ENCODE measurements around the gene TSPOAP1.
A peak's percentile ranks its signal among the peaks of the same experiment; 100 is the strongest.

The TSPOAP1 gene

GRCh38 chr17:58344791-58345157 lies 16.2 kb upstream of the TSPOAP1 start:
- peak overlapping the region; percentile 78 for H3K4me3 ChIP-seq (ENCODE audit: low read length)
- peaks cover 72% of the 10 kb centered on the region for H3K4me1 ChIP-seq (ENCODE audit: control insufficient read depth, low read length)
- H3K9me2 ChIP-seq (replicated peaks; ENCODE audit: control insufficient read depth, low read length), result no peaks in the 10 kb centered on the region
- no peaks in the 10 kb centered on the region for H3K9me3 ChIP-seq (ENCODE audit: control insufficient read depth, insufficient read depth, low read length)
- TF ChIP-seq EZH2phosphoT487 (IDR thresholded peaks at IDR 0.05; ENCODE audit: borderline replicate concordance, low read length), result no peak
- peak; percentile 80 for TF ChIP-seq CTCF (IDR thresholded peaks at IDR 0.05; ENCODE audit: low read depth, low read length, poor library complexity, severe bottlenecking)
- no peaks in the 10 kb centered on the region for H3K27me3 ChIP-seq (ENCODE audit: control insufficient read depth, low read length)
- H3K4me2 ChIP-seq (ENCODE audit: low read length), result peak overlapping the region; percentile 98
- H4K20me1 ChIP-seq (ENCODE audit: control insufficient read depth, insufficient read depth, low read depth, low read length), result no peaks in the 10 kb centered on the region
- peaks cover 93% of the 10 kb centered on the region for H3K79me2 ChIP-seq (ENCODE audit: control insufficient read depth, low read length)
- peak overlapping the region; percentile 100 for H3K27ac ChIP-seq (ENCODE audit: low read depth, low read length)
- H3F3A ChIP-seq (ENCODE audit: control insufficient read depth, insufficient read depth), result peaks cover 50% of the 10 kb centered on the region
- peaks cover 99% of the 10 kb centered on the region for H3K36me3 ChIP-seq (ENCODE audit: control insufficient read depth, low read length)

DNA sequence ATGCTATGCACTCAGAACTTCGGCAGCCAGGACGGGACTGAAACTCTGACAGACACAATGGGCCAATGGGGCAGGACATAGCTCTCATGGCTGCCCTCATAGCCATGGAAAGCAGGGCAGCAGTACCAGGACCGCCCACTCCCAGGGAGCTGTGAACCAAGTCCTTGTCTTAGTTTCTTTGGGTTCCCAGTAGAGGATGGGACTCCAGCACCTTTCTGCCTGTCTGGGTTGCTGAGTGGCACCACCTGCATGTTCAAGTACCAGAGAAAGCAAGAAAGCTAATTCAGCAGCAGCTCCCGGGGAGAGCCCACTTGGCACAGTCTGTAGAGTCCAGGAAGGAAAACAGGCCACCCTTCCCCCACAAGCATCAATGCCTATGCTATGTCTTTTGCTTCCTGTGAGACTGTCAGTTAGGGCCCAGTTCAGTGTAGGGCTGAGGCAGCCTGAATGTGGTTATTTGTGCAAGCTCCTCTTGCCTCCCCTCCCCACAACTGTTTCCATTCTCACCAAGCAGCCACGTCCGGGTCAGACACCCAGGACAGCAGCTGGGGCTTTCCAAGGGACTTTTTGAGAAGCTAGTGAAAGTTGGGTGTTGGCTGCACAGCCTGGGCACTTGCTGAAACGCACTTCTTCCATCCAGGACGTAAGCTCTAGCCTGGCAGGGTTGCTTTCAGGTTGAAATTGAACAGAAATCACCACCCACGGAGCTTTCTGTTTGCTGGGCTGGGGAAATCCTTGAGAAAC lies 15.6 kb upstream of the TSPOAP1 start:
- H3K79me2 ChIP-seq (ENCODE audit: control insufficient read depth, low read length), result peaks cover 92% of the 10 kb centered on the region
- H3K36me3 ChIP-seq (ENCODE audit: control insufficient read depth, low read length), result peaks cover 99% of the 10 kb centered on the region

DNA sequence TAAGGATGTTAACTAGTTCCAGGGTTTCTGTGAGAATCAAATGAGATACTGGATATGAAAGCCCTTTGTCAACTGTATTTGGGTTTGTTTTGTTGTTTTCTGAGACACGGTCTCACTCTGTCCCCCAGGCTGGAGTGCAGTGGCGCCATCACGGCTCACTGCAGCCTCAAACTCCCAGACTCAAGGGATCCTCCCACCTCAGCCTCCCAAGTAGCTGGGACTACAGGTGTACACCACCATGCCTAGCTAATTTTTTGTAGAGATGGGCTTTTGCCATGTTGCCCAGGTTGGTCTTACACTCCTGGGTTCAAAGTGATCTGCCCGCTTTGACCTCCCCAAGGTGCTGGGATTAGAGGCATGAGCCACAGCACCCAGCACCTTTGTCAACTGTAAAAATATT lies 14.5 kb upstream of the TSPOAP1 start:
- Histone ChIP-seq H3K4me1 (ENCODE audit: control insufficient read depth, low read length) (peaks cover 82% of the 10 kb centered on the region), H4K20me1 (ENCODE audit: control insufficient read depth, insufficient read depth, low read depth, low read length) (no peaks in the 10 kb centered on the region), H3K79me2 (ENCODE audit: control insufficient read depth, low read length) (peaks cover 87% of the 10 kb centered on the region), H3K9me2 (replicated peaks; ENCODE audit: control insufficient read depth, low read length) (no peaks in the 10 kb centered on the region), H3F3A (ENCODE audit: control insufficient read depth, insufficient read depth) (peaks cover 58% of the 10 kb centered on the region), H3K27me3 (ENCODE audit: control insufficient read depth, low read length) (no peaks in the 10 kb centered on the region), H3K27ac (ENCODE audit: low read depth, low read length) (peak overlapping the region; percentile 100), H3K9me3 (ENCODE audit: control insufficient read depth, insufficient read depth, low read length) (no peaks in the 10 kb centered on the region), H3K4me3 (ENCODE audit: low read length) (peak overlapping the region; percentile 78), H3K36me3 (ENCODE audit: control insufficient read depth, low read length) (peaks cover 95% of the 10 kb centered on the region), H3K4me2 (ENCODE audit: low read length) (peak overlapping the region; percentile 98)
- TF ChIP-seq EZH2phosphoT487 (IDR thresholded peaks at IDR 0.05; ENCODE audit: borderline replicate concordance, low read length), result no peak
- TF ChIP-seq CTCF (IDR thresholded peaks at IDR 0.05; ENCODE audit: low read depth, low read length, poor library complexity, severe bottlenecking), result peak; percentile 17

More for the DNA sequence above, 15.6 kb upstream of the TSPOAP1 start:
- H3K9me2 ChIP-seq (replicated peaks; ENCODE audit: control insufficient read depth, low read length), result no peaks in the 10 kb centered on the region
- TF ChIP-seq EZH2phosphoT487 (IDR thresholded peaks at IDR 0.05; ENCODE audit: borderline replicate concordance, low read length), result no peak
- no peak for TF ChIP-seq CTCF (IDR thresholded peaks at IDR 0.05; ENCODE audit: low read depth, low read length, poor library complexity, severe bottlenecking)
- H3K4me2 ChIP-seq (ENCODE audit: low read length), result peak overlapping the region; percentile 98
- H3F3A ChIP-seq (ENCODE audit: control insufficient read depth, insufficient read depth), result peaks cover 55% of the 10 kb centered on the region
- no peaks in the 10 kb centered on the region for H3K27me3 ChIP-seq (ENCODE audit: control insufficient read depth, low read length)
- peaks cover 73% of the 10 kb centered on the region for H3K4me1 ChIP-seq (ENCODE audit: control insufficient read depth, low read length)
- peak overlapping the region; percentile 78 for H3K4me3 ChIP-seq (ENCODE audit: low read length)
- peak overlapping the region; percentile 100 for H3K27ac ChIP-seq (ENCODE audit: low read depth, low read length)
- H3K9me3 ChIP-seq (ENCODE audit: control insufficient read depth, insufficient read depth, low read length), result no peaks in the 10 kb centered on the region
- no peaks in the 10 kb centered on the region for H4K20me1 ChIP-seq (ENCODE audit: control insufficient read depth, insufficient read depth, low read depth, low read length)
